Right lobe of liver (tissue), 4 donors: Measurements from ENCODE around the gene ELOVL5.

Experiments
- CTCF ChIP-seq, 4 donors: fragments of 200-600 bp in 3 of 4; fragments of 450-650 bp in 1 of 4; IDR thresholded peaks; one replicate each; pipeline versions ENCODE4 v1.5.1 to v1.8.0; 2016 to 2022; ENCODE audit warnings: antibody characterized with exemption in 4 of 4, mild to moderate bottlenecking in 2 of 4
- POLR2A ChIP-seq: fragments of 450-650 bp; IDR thresholded peaks from one replicate; pipeline ENCODE4 v1.6.1; 2017; ENCODE audit warnings: antibody characterized with exemption, mild to moderate bottlenecking
- donor health status: DM: no; HTN: no; CAD: no.
- donor health status: DM: no; HTN: no; CAD: no.
- donor health status: DM: no; HTN: yes; CAD: no.

GRCh38 chr6:53312355-53312754 lies 36.4 kb downstream of the ELOVL5 start:
- no peak for TF ChIP-seq CTCF (IDR thresholded peaks at IDR 0.05)
- no peak for TF ChIP-seq POLR2A
